ENCODE measurements around the gene ADAM17.

The ADAM17 gene

GRCh38 chr2:9466147-9466683, 89.4 kb downstream of the ADAM17 start:
- no peak for TF ChIP-seq CTCF (IDR thresholded peaks at IDR 0.05)
- H3K36me3 ChIP-seq (ENCODE audit: control insufficient read depth, insufficient read depth, low read length): no peaks in the 10 kb centered on the region

GRCh38 chr2:9465170-9465569, 90.5 kb downstream of the ADAM17 start:
- H3K36me3 ChIP-seq (ENCODE audit: control insufficient read depth, insufficient read depth, low read length): no peaks in the 10 kb centered on the region

More at GRCh38 chr2:9466147-9466683, 89.4 kb downstream of the ADAM17 start:
- no peak overlapping the region for H3K4me2 ChIP-seq (ENCODE audit: low read length)
- no peaks in the 10 kb centered on the region for H3K79me2 ChIP-seq
- H2AFZ ChIP-seq: no peak overlapping the region
- H3K27me3 ChIP-seq (ENCODE audit: control insufficient read depth, insufficient read depth, low read length): no peaks in the 10 kb centered on the region
- H3K4me1 ChIP-seq: no peaks in the 10 kb centered on the region
- no peak overlapping the region for H3K4me3 ChIP-seq (ENCODE audit: low read depth, low read length)
- no peak overlapping the region for H3K9ac ChIP-seq
- H3K27ac ChIP-seq: no peak overlapping the region
- H3K9me3 ChIP-seq (ENCODE audit: control insufficient read depth, low read length): no peaks in the 10 kb centered on the region

GRCh38 chr2:9463698-9464034, 92.0 kb downstream of the ADAM17 start:
- Histone ChIP-seq H3K27ac (no peak overlapping the region), H3K4me3 (ENCODE audit: low read depth, low read length) (no peak overlapping the region), H3K79me2 (no peaks in the 10 kb centered on the region), H2AFZ (no peak overlapping the region), H3K9ac (no peak overlapping the region), H3K4me1 (no peaks in the 10 kb centered on the region), H3K4me2 (ENCODE audit: low read length) (no peak overlapping the region), H3K9me3 (ENCODE audit: control insufficient read depth, low read length) (no peaks in the 10 kb centered on the region), H3K27me3 (ENCODE audit: control insufficient read depth, insufficient read depth, low read length) (no peaks in the 10 kb centered on the region), H3K36me3 (ENCODE audit: control insufficient read depth, insufficient read depth, low read length) (no peaks in the 10 kb centered on the region)
- no peak for TF ChIP-seq CTCF (IDR thresholded peaks at IDR 0.05)

More at GRCh38 chr2:9465170-9465569, 90.5 kb downstream of the ADAM17 start:
- Histone ChIP-seq H3K4me1 (no peaks in the 10 kb centered on the region), H3K27me3 (ENCODE audit: control insufficient read depth, insufficient read depth, low read length) (no peaks in the 10 kb centered on the region), H3K4me2 (ENCODE audit: low read length) (no peak overlapping the region), H3K9ac (no peak overlapping the region), H3K27ac (no peak overlapping the region), H3K4me3 (ENCODE audit: low read depth, low read length) (no peak overlapping the region), H3K9me3 (ENCODE audit: control insufficient read depth, low read length) (no peaks in the 10 kb centered on the region), H2AFZ (no peak overlapping the region), H3K79me2 (no peaks in the 10 kb centered on the region)
- no peak for TF ChIP-seq CTCF (IDR thresholded peaks at IDR 0.05)

- Histone ChIP-seq H3K36me3 (ENCODE audit: control insufficient read depth, insufficient read depth, low read length) (no peaks in the 10 kb centered on the region), H3K27me3 (ENCODE audit: control insufficient read depth, insufficient read depth, low read length) (no peaks in the 10 kb centered on the region), H3K4me3 (ENCODE audit: low read depth, low read length) (no peak overlapping the region), H3K9me3 (ENCODE audit: control insufficient read depth, low read length) (no peaks in the 10 kb centered on the region), H3K4me2 (ENCODE audit: low read length) (no peak overlapping the region), H3K9ac (no peak overlapping the region), H3K4me1 (no peaks in the 10 kb centered on the region), H2AFZ (no peak overlapping the region), H3K79me2 (no peaks in the 10 kb centered on the region), H3K27ac (no peak overlapping the region)
- no peak for TF ChIP-seq CTCF (IDR thresholded peaks at IDR 0.05)
Observed at GRCh38 chr2:9462886-9463697, 92.5 kb downstream of the ADAM17 start.

- no peaks in the 10 kb centered on the region for H3K9me3 ChIP-seq (ENCODE audit: control insufficient read depth, low read length)
- H3K27ac ChIP-seq: no peak overlapping the region
- TF ChIP-seq CTCF (IDR thresholded peaks at IDR 0.05): no peak
- no peaks in the 10 kb centered on the region for H3K36me3 ChIP-seq (ENCODE audit: control insufficient read depth, insufficient read depth, low read length)
- no peak overlapping the region for H2AFZ ChIP-seq
- H3K79me2 ChIP-seq: no peaks in the 10 kb centered on the region
- no peak overlapping the region for H3K4me3 ChIP-seq (ENCODE audit: low read depth, low read length)
- H3K4me1 ChIP-seq: no peaks in the 10 kb centered on the region
- no peaks in the 10 kb centered on the region for H3K27me3 ChIP-seq (ENCODE audit: control insufficient read depth, insufficient read depth, low read length)
- no peak overlapping the region for H3K4me2 ChIP-seq (ENCODE audit: low read length)
- no peak overlapping the region for H3K9ac ChIP-seq
Observed at GRCh38 chr2:9462313-9462712, 93.3 kb downstream of the ADAM17 start.
